GM06990 (cell line): Measurements from ENCODE around the gene TP63.

Experiments
- DNase-seq: peaks from one replicate; pipeline ENCODE4 v3.0.0-alpha.2; 2011; ENCODE audit not compliant: insufficient read length; ENCODE audit errors: extremely low read depth
- H3K27me3 ChIP-seq: replicated peaks from 2 replicates; pipeline ENCODE4 v1.6.0; 2011; ENCODE audit warnings: low read length; ENCODE audit not compliant: control insufficient read depth, insufficient read depth
- H3K36me3 ChIP-seq: 2 replicates; pipeline ENCODE4 v1.5.1; 2011; ENCODE audit warnings: low read length; ENCODE audit not compliant: control insufficient read depth, insufficient read depth
- H3K4me3 ChIP-seq: replicated peaks from 2 replicates; pipeline ENCODE4 v1.5.1; 2011; ENCODE audit warnings: low read depth, mild to moderate bottlenecking, control low read depth, low read length
- TF ChIP-seq, protein P1 (sequence below): IDR thresholded peaks from 2 replicates; pipeline ENCODE4 v1.5.1; 2011; ENCODE audit warnings: low read length, control low read depth, mild to moderate bottlenecking, inconsistent platforms; ENCODE audit not compliant: insufficient read depth, poor library complexity, severe bottlenecking

Gene TP63

DNA sequence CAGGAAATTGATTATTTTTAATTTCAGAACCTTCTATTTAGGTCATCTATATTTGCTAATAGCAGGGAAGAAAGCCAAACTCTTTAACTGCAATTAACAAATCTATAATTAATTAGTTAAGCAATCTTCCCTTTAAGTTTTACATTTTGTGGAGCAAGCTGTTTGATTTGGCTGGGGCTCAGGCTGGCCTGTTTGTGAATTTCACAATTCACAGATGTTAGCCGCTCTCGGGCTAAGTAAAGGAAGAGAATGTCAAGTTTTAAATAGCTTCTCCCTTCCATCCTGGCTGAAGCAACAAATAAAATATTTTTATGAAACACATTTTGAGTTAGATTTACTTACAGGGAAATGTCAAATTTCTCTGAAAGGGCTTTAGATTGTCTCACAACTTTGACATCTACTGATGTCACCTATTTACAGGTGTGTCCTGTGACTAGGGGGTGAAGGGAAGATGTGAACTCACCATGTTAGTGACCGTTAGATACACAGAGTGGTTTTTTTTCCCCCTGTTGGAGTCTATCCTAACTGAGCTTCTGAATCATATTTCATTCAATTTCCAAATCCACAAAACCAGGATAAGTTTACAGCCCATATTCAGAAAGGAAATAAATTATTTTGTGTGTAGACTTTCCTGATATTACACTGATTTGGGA lies 1.3 kb upstream of the TP63 start:
- peak overlapping the region; percentile 66 for H3K4me3 ChIP-seq
- TF ChIP-seq, protein P1, sequence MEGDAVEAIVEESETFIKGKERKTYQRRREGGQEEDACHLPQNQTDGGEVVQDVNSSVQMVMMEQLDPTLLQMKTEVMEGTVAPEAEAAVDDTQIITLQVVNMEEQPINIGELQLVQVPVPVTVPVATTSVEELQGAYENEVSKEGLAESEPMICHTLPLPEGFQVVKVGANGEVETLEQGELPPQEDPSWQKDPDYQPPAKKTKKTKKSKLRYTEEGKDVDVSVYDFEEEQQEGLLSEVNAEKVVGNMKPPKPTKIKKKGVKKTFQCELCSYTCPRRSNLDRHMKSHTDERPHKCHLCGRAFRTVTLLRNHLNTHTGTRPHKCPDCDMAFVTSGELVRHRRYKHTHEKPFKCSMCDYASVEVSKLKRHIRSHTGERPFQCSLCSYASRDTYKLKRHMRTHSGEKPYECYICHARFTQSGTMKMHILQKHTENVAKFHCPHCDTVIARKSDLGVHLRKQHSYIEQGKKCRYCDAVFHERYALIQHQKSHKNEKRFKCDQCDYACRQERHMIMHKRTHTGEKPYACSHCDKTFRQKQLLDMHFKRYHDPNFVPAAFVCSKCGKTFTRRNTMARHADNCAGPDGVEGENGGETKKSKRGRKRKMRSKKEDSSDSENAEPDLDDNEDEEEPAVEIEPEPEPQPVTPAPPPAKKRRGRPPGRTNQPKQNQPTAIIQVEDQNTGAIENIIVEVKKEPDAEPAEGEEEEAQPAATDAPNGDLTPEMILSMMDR = no peak
- DNase-seq = peak; percentile 38

DNA sequence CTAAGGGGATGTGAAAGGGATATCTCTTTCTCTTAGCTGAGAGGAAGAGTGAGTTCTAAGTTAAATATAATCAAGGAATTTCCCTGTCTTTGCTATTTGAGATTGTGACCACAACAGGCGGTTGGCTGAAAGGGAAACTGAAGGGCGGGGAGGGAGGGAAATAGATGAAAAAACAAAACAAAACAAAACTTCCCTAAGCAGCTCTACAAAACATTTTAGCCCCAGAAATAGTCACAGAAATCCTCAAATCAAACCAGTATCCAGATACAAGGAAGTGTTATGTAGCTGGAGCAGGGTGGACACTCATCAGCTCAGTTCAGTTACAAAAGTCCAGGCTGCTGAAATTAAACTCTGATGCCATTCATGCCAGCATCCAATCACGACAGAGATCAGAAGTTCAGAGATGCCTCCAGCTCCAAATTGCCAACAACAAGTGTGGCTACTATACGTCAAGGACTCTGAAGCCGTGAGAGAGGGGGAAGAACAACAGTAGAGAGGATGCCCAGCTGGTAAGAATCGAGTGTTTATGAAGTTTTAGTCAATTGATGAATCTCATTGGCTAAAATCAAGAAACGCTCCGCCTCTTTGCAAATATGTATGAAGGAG lies 319 bp upstream of the TP63 start:
- DNase-seq = peak; percentile 41
- TF ChIP-seq, protein P1 = no peak
- Histone ChIP-seq H3K27me3 (no peaks in the 10 kb centered on the region), H3K36me3 (no peaks in the 10 kb centered on the region; the same call in 1 of the 2 replicates), H3K4me3 (peak overlapping the region; percentile 66)

More for the DNA sequence above, 1.3 kb upstream of the TP63 start:
- H3K27me3 ChIP-seq = no peaks in the 10 kb centered on the region
- H3K36me3 ChIP-seq = no peaks in the 10 kb centered on the region

DNA sequence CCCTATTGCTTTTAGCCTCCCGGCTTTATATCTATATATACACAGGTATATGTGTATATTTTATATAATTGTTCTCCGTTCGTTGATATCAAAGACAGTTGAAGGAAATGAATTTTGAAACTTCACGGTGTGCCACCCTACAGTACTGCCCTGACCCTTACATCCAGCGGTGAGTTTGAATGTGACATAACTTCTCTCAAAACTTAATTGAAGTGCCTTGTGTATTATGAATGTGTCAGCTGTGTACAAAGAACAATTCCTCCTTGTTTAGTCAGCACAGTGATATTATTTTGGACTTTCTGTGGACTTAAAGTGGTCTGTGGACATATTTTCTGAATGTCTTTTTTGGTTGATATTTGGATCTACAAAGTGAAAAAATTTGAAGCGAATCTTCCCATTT lies 220 bp downstream of the TP63 start:
- Histone ChIP-seq H3K4me3 (peak overlapping the region; percentile 66), H3K36me3 (no peaks in the 10 kb centered on the region; the same call in 1 of the 2 replicates), H3K27me3 (no peaks in the 10 kb centered on the region)
- TF ChIP-seq, protein P1 = no peak
- no peak for DNase-seq

DNA sequence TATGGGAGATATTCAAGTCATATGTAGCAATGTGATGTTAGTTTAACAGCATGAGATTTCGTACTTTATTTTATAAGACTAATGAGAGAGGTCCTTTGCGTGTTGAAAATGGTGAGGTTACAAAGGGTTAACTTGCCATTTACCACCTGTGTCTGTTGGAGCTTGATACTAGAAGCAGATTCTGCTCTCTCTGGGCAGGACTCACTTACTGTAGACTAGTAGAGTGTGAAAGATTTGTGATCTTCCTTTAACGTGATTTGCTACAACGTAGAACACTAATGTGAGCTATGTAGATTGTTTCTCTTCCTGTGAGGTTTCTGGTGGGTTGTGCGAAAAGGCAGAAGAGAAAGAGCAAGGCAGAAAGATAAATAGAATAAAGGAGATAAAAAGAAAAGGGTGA lies 1.1 kb downstream of the TP63 start:
- H3K4me3 ChIP-seq = peak overlapping the region; percentile 66
- H3K36me3 ChIP-seq = no peaks in the 10 kb centered on the region; the same call in 1 of the 2 replicates
- no peak for DNase-seq
- no peaks in the 10 kb centered on the region for H3K27me3 ChIP-seq
- TF ChIP-seq, protein P1 = no peak

DNA sequence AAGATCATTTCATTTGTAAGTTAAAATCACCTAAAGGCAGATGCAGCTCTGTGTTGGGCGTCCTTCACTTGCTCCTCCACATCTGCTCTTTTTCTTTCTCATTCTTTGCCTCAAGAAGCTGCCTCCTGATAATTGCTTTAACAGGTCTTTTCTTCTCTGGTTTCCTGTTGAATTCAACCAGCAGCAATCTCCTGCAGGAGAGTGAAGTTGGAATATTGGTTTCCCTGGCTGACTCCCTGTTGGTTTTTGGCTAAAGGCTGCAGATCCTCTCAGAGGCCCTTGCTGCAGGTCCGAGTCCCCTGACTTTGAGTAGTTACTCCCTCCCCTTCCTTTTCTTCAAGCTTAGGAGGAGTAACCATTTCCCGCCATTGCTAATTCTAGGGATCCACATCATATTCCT lies 4.2 kb downstream of the TP63 start:
- H3K36me3 ChIP-seq = no peaks in the 10 kb centered on the region; the same call in 1 of the 2 replicates
- TF ChIP-seq, protein P1 = no peak
- no peak for DNase-seq
- no peaks in the 10 kb centered on the region for H3K27me3 ChIP-seq
- H3K4me3 ChIP-seq = no peak overlapping the region

DNA sequence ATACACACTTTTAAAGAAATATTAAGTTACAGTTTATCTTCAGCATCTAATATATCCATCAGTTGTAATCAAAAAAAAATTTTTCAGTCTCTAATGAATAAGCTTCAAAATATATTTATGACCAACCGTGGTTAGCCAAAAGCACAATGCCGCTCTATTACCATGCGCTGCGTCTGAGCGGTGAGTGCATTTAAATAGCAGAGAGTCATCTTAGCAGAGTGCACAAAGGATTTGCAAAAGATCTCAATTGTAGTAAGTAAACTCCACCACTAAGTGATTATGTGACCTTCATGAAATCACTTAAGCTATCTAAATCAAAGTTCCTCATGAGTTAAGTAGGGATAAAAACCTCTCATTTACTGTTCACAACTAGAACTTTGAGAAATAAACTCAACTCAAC lies 4.9 kb downstream of the TP63 start:
- Histone ChIP-seq H3K4me3 (no peak overlapping the region), H3K36me3 (no peaks in the 10 kb centered on the region; the same call in 1 of the 2 replicates), H3K27me3 (no peaks in the 10 kb centered on the region)
- TF ChIP-seq, protein P1 = no peak
- DNase-seq = no peak
